Measurements from ENCODE around the gene PARVG.
"Not testable (repeated sequence)": the region's sequence is repeated elsewhere in the genome, so short reads cannot be mapped to it uniquely, and the experiment has no call there.

Gene PARVG

DNA sequence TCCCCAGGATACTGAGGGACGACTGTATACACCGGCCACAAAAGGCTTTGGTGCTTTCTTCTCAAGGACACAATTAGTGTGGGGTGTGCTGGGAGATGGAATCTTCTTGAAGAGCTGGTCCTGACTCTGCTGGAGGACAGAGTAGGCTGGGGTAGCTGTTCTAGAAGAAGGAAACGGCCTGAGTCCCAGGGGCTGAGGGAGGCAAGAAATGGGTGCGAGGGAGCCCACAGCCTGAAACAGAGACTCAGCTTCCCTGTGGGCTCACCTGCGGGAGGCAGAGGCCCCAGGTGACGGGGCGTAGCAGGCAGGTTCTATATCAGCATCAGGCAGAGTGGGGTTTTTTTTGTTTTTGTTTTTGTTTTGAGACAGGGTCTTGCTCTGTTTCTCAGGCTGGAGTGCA is 36.6 kb downstream of the PARVG start:
- DNase-seq: no peak

- DNase-seq: no peak
Observed at GRCh38 chr22:44218071-44218470, 37.3 kb downstream of the PARVG start.

DNA sequence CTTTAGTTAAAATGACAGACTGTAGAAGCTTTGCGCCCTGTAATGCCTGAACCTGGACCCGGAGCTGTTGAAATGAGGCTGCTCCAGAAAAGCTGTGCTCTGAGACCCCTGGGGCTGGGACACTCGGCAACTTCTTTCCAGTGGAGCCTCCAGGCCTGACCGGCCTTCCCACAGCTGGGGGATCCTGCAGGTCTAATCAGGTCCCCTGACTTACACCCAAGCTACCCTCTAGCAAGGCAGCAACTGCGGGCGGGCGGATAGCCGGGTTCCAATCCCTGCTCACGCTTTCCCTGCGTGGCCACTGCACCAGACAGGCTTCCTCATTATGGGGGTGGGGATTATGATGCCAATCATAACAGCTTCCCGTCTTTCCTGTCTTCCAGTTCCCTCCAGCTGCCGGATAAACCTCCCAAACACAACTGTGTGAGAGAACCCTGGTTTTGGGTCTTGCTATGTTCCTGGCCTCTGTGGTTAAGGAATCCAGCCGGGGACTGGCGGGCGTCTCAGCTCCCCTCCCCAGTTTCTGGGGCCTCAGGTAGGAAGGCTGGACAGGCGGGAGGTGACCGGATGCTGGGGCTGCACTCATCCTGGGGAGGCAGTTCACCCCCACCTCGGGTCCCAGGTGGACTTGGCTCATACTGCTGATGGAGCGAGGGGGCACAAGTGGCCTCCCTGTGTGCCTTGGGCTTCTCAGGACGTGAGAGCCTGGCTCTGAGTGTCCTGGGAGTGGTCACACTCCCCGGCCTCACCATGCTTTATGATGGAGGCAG is 38.6 kb downstream of the PARVG start:
- DNase-seq: no peak

- DNase-seq: no peak
Observed at GRCh38 chr22:44220727-44221680, 40.3 kb downstream of the PARVG start.

DNA sequence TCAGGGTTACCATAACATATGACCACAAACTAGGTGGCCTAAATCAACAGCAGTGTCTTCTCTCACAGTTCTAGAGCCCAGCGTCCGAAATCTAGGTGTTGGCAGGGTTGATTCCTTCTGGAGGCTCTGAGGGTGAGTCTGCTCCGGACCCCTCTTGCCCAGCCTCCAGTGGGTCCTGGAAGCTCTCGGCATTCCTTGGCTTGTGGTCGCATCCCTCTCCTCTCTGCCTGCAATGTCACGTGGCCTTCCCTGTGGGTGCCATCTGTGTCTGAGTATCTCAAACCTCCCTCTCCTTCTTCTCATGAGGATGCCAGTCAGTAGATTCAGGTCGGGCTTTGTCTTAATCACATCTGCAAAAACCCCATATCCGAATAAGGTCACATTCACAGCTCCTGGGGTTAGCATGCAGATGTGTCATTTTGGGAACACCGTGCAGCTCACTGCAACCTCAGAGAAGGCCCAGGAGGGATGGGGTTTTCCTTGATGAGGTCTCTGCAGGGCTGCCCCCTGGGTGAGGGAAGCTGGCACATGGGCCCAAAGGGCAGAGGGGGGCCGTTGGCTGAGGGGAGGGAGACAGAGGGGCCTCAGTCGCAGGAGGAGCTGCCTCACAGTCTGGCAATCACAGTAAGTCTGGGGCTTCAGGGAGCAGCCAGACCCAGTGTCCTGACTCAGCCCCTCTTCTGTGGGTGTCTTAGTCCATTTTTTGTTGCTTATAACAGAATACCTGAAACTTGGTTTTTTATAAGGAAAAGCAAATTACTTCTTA is 41.2 kb downstream of the PARVG start:
- DNase-seq: no peak

GRCh38 chr22:44224166-44224565 is 43.4 kb downstream of the PARVG start:
- no peak for DNase-seq

DNA sequence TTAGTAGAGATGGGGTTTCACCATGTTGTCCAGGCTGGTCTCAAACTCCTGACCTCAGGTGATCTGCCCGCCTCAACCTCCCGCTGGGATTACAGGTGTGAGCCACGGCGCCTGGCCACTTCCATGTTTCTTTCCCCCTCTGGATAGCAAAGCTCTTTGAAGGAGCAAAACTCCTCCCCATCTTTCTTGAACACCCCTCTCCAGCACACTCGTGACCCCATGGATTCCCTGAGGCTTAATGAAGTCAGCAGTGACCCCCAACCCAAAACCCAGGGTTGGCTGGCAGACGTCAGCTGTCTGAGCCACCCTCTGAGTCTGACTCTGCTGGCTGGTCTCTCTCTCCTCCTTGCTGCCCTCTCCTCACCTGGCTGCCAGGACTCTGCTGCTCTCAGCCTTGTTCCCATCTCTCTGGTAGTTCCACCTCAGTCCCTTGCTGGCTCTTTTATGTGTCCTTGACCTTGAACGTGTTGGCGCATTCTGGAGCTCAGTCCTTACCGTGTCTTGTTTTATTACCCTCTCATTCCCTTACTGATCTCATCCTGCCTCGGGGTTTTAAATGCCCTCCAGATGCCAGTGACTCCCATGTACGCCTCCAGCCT is 44.5 kb downstream of the PARVG start:
- DNase-seq: no peak

DNA sequence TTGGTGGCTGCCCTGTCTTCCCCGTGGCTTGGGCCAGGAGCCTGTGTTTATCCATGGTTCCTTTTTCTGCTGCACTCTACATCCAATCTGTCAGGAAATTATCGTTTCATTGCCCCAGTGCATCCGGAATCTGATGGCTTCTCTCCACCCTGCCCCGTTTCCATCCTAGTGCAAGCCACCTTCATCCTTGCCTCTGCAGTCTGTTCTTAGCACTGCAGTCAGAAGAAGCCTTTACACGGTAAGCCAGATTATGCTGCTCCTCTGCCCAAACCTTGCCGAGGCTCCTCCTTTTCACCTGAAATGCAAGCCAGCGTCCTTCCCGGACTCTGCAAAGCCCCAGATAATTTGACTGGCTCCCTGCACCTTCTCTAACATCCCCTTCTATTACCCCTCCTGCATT is 45.1 kb downstream of the PARVG start:
- DNase-seq: no peak

DNA sequence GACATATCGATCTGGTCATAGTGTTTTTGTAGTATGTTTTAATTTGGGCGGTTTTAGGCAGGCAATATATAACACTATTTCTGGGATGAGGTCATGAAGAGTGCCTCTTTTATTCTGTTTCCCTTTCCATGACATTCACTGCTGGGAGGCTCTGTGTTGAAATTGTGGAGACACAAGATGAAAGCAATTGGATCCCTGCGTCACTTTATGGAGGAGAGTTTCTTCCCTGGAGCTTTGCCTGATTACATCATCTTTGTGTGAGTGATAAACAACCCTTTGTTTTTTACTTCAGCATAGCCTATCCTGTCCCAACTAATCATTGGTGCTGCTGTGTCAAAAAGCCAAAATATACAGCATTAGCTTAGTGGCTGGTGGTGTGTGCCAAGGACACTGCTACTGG is 48.6 kb downstream of the PARVG start:
- DNase-seq: no peak

DNA sequence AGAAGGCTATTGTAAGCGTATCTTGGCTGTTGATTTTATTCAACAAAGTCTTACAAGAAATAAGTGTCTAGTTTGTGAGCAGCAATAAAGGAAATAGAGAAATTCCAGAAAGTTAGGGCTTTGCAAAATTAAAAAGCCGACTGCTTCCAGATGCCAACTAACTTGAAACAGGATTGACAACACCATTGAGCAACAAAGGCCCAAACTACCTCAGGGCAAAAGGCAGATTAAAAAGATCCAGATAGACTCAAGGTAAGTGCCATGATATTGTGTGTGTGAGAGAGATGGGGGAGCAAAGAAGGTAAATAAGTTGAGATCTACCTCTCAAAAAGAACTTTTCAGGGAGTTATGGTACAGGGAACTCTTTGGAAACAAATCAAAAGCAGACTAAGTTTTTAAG is 49.1 kb downstream of the PARVG start:
- no peak for DNase-seq

DNA sequence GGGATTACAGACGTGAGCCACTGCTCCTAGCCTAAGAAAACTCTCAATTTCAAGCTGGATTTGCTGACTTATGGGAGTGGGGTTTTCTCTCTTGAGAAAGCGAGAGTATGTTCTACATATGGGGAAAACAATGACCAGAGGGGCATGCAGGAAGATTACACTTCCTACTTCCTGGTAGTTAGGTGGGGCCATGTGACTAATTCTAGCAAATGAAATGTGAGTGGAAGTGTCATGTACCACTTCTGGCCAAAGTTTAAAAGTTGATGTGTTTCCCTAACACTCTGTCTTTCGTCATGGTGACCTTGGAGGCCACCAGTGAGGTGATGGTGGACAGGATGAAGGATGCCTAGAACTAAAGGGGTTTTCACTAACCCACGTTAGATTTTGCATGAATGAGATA is 50.5 kb downstream of the PARVG start:
- DNase-seq: no peak

- DNase-seq: not testable (repeated sequence)
Observed at GRCh38 chr22:44234372-44234771, 53.6 kb downstream of the PARVG start.

- DNase-seq: no peak
Observed at GRCh38 chr22:44237290-44237689, 56.6 kb downstream of the PARVG start.

GRCh38 chr22:44241121-44241520 is 60.4 kb downstream of the PARVG start:
- DNase-seq: not testable (repeated sequence)

DNA sequence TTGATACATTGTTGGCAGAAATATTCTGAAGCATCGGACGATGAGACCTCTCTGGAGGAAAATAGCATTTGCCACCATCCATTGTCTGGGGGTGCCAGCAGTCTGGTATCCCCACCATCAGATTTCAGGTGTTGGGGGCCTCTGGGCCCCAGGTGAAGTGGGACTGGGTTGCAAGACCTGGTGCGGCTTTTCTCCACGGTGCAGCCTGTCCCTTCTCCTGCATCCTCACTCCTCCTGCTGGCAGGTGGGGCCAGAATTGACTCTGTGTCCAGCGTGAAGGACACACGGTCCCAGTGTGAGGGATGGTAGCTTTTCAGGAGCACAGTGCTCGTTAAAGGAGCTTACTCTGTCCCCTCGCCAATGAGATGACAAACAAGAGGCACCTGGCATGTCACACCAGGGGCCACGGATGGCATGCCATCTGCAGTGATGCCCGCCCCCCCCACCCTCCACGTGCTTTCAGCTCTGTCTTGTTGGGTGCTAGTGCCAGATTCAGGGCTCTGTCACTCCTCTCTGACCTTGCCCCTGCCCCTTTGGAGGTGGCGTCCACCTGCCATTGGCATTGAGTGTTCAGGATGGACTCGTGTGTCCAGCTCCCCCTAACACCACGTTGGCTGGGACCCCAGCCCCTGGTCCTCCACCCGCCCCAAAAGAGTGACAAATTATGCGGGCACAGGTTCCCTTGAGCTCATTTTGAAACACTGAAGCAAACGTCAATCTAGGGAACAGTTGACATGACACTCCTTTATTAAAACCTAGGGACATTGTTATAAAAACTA is 62.4 kb downstream of the PARVG start:
- no peak for DNase-seq

GRCh38 chr22:44243761-44244160 is 63.0 kb downstream of the PARVG start:
- DNase-seq: no peak

DNA sequence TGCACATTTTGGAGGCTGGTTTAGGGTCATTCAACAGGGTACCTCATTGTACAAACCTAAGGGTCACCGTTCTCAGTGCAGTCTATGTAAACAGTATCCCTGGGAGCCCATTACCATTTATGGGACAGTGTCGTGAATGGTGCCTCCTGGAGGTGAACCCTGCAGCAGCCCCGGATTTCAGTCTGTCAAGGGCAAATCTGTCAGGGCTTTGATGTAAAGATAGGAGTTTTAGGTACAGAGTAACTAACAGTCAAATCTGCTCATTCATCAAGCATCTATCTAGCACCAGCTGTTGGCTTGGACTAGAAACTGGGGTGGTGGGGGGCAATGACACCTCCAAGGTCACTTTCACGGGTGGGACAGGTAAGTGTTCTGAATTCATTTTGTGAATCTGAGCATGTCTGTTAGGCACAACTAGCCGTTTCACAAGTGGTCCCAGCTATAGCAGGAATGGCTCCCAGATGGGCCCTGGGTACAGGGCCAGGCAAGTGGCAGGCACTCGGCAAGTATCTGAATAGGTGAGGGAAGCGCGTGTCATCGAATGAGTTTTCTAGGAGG is 63.6 kb downstream of the PARVG start:
- DNase-seq: no peak

DNA sequence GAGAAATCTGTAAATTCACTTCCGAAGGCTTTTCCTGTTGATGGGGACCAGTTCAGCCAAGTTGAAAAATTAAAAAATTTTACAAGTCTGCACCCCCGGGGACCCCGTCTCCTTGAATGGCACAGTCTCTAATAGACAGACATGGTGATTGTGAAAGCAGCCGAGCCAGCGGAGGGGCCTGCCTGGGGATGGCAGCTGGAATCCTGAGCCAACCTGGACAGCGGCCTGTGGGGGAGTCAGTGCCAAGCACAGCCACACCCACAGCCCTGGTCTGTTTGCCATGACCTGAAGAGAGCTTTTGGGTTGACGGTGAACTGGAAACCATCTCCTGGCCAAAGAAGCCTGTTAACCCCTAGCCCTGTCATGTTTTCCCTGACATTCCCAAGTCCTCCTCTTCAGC is 64.7 kb downstream of the PARVG start:
- no peak for DNase-seq

DNA sequence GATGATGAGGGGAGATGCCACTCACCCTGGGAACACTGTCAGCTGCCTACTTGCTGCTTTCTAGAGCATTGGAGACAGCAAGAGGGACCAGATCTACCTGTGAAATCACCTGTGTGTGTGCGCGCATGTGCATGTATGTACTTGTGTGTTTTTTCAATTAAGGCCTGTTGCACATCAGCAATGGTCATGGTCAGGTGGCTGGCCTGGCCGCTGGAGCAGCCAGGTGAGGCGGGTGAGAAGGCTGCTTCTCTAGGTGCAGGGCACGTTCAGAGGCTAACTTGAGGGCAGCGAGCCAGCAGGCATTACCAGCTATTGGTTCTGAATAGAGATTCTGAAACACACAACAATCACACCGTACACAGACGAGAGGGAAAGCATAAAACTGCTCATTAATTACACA is 65.1 kb downstream of the PARVG start:
- DNase-seq: no peak

GRCh38 chr22:44246615-44247326 is 66.0 kb downstream of the PARVG start:
- no peak for DNase-seq

- no peak for DNase-seq
Observed at GRCh38 chr22:44247346-44247745, 66.6 kb downstream of the PARVG start.
